Adipocyte (in vitro differentiated cells): ENCODE measurements around the gene ZNF319.

Source experiments
- DNase-seq: peaks from one replicate; pipeline ENCODE4 v3.0.0-alpha.2; 2015; ENCODE audit warnings: low read depth
- H3K27me3 ChIP-seq: replicated peaks from 2 replicates; pipeline ENCODE4 v1.7.0; 2013; ENCODE audit warnings: mild to moderate bottlenecking, low read length, moderate library complexity; ENCODE audit not compliant: control insufficient read depth, insufficient read depth
- H3K36me3 ChIP-seq: 2 replicates; pipeline ENCODE4 v1.7.0; 2013; ENCODE audit warnings: low read length, mild to moderate bottlenecking, moderate library complexity; ENCODE audit not compliant: control insufficient read depth, insufficient read depth, severe bottlenecking
- H3K4me1 ChIP-seq: 2 replicates; pipeline ENCODE4 v1.7.0; 2013; ENCODE audit warnings: mild to moderate bottlenecking, low read length, moderate library complexity; ENCODE audit not compliant: control insufficient read depth, insufficient read depth
- H3K4me3 ChIP-seq: 2 replicates; pipeline ENCODE4 v1.7.0; 2013; ENCODE audit warnings: mild to moderate bottlenecking, low read length, moderate library complexity
- H3K9ac ChIP-seq: 2 replicates; pipeline ENCODE4 v1.7.0; 2013; ENCODE audit warnings: mild to moderate bottlenecking, low read length, moderate library complexity
- H3K9me3 ChIP-seq: 2 replicates; pipeline ENCODE4 v1.7.0; 2013; ENCODE audit warnings: mild to moderate bottlenecking, low read length, moderate library complexity; ENCODE audit not compliant: control insufficient read depth

ZNF319 gene

DNA sequence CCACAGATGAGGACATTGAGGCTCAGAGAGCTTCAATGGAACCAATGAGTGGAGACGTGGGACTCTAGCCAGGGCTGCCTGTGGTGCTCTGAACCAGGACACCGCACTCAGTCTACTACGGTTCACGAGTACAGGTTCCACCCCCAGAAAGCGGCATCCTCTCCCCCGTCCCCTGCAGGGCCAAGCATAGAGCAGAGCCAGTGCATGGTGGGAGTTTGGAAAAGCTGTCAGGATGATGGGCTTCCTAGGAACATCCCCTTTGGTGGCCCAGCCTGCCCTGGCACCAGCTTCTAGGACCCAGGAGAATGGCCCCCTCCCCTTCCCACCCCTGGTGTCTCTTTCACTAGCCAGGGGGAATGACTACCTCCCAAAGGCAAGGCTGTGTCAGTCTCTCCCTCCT is 8.4 kb downstream of the ZNF319 start:
- no peak for DNase-seq
- Histone ChIP-seq H3K36me3 (peaks cover 17% of the 10 kb centered on the region), H3K27me3 (peaks cover 20% of the 10 kb centered on the region), H3K9ac (no peak overlapping the region), H3K4me1 (no peaks in the 10 kb centered on the region), H3K4me3 (no peak overlapping the region), H3K9me3 (no peaks in the 10 kb centered on the region)

DNA sequence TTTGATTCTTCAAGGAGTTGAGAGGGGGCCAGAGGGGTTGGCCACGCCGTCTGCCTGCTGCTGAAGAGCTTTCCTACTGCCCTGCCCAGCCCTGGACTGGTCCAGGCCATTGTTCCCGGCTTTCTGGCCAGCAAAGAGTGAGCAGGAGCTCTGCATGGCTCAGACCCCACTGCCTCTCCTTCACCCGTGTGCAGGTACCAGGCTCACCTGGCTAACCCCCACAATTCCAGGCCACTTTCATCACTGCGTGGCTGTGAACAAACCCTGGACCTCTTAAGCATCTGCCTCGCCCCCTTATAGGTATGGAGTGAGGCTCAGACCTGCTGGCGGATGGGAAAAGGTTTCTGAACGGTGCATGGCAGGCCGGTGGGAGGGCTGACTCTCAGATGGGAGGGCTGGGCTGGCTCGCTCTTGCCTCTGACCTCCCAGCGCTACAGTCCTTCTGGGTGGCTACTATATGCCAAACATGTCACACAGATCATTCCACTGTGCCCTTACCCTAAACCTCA is 8.9 kb downstream of the ZNF319 start:
- Histone ChIP-seq H3K4me1 (no peaks in the 10 kb centered on the region), H3K9me3 (no peaks in the 10 kb centered on the region), H3K9ac (no peak overlapping the region), H3K36me3 (peaks cover 12% of the 10 kb centered on the region), H3K27me3 (peaks cover 24% of the 10 kb centered on the region), H3K4me3 (no peak overlapping the region)
- no peak for DNase-seq

DNA sequence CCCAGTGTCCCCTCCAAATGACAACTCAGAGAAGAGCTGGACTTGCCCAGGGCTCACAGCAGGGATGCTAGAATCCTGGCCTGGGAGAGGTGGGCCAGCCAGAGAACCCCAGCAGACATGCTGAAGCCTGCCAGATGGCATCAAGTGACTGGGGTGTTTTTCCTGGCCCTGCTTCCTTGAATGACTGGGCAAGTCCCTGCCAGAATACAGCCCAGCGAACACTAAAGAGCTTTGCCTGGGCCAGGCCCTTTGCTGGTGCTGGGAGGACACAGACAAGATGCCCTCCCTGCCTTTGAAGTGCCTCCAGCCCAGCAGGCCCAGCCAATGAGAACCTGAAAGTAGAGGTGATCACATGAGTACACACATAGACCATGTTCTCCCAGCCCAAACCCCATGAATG is 11.5 kb downstream of the ZNF319 start:
- Histone ChIP-seq H3K4me3 (no peak overlapping the region), H3K4me1 (no peaks in the 10 kb centered on the region), H3K27me3 (peaks cover 44% of the 10 kb centered on the region), H3K9me3 (no peaks in the 10 kb centered on the region), H3K9ac (no peak overlapping the region), H3K36me3 (peaks cover 2% of the 10 kb centered on the region)
- no peak for DNase-seq

DNA sequence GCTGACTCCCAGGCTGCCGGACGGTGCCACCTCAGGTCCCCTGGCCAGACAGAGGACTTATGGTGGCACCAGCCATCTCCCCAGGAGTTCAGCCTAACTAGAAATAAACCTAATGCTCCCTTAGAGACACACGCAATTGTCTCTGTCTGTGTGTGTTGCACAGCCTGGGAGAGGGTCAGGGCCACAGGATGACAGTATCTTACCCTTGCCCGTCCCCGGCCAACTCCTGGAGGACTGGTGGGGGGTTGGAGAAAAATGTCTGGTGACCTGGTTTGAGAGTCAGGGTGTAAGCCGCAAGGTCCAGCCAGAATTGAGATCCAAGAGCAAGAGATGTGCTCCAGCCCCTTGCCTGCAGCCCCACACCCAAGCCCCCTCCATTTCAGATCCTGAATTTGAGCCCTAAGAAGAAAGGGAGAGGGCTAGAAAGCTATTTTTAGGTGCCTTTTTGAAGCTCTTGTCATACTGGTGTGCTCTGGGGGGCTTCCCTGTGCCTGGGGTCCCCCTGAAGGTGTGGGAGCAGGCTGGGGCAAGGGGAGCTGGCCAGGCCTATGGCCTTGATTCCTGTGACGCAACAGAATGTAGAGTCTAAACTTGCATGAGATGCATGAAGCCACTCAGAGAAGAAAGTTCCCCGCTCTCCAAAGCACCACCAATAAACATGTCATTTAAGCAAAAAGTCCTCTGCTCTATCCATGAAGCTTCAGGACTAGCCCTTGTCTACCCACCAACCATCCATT is 12.9 kb downstream of the ZNF319 start:
- DNase-seq: no peak
- Histone ChIP-seq H3K9me3 (no peaks in the 10 kb centered on the region), H3K4me1 (no peaks in the 10 kb centered on the region), H3K4me3 (no peak overlapping the region), H3K9ac (no peak overlapping the region), H3K36me3 (no peaks in the 10 kb centered on the region), H3K27me3 (peaks cover 47% of the 10 kb centered on the region)

GRCh38 chr16:57986196-57986595 is 14.3 kb downstream of the ZNF319 start:
- no peaks in the 10 kb centered on the region for H3K36me3 ChIP-seq
- H3K4me3 ChIP-seq: no peak overlapping the region
- H3K27me3 ChIP-seq: peaks cover 57% of the 10 kb centered on the region
- no peak overlapping the region for H3K9ac ChIP-seq
- no peaks in the 10 kb centered on the region for H3K4me1 ChIP-seq
- no peaks in the 10 kb centered on the region for H3K9me3 ChIP-seq
- DNase-seq: no peak

GRCh38 chr16:57985204-57986181 is 15.0 kb downstream of the ZNF319 start:
- DNase-seq: peak; percentile 12
- Histone ChIP-seq H3K4me3 (no peak overlapping the region), H3K27me3 (peaks cover 54% of the 10 kb centered on the region), H3K9me3 (no peaks in the 10 kb centered on the region), H3K36me3 (no peaks in the 10 kb centered on the region), H3K9ac (no peak overlapping the region), H3K4me1 (no peaks in the 10 kb centered on the region)

DNA sequence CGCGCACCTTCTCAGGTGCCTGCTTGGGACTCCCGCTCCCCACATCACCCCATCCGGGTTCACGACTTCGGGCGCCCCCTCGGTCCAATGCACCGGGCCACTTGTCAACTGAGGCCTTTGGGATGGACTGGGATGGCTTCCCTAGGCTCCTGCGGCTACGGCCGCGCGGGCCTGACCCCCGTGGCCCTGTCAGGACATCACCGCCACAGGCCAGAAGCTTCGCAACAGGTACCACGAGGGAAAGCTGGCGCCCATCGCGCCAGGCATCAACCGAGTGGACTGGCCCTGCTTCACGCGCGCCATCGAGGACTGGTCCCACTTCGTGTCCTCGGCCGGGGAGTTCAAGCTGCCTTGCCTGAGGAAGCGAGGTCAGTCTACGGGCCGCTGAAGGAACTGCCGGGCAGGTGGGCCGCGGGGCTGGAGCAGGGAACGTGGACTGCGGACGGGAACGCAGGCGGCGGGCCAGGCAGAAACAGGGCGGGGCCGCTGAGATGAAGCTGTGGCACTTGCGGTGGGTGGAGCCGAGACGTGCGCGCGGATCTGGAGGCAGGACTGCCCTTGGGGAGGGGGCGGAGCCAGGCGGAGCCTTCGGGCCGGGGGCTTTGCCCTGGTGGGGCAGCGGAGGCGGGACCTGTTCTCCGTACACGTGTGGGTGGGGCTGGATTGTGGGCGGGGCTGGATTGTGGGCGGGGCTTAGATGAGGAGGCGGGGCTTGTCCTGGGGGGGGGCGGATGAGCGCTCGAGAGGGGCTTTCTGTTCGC is 15.8 kb downstream of the ZNF319 start:
- Histone ChIP-seq H3K27me3 (peaks cover 54% of the 10 kb centered on the region), H3K9me3 (no peaks in the 10 kb centered on the region), H3K36me3 (no peaks in the 10 kb centered on the region), H3K4me1 (no peaks in the 10 kb centered on the region), H3K4me3 (peak overlapping the region; percentile 50), H3K9ac (no peak overlapping the region)
- peak; percentile 66 for DNase-seq

DNA sequence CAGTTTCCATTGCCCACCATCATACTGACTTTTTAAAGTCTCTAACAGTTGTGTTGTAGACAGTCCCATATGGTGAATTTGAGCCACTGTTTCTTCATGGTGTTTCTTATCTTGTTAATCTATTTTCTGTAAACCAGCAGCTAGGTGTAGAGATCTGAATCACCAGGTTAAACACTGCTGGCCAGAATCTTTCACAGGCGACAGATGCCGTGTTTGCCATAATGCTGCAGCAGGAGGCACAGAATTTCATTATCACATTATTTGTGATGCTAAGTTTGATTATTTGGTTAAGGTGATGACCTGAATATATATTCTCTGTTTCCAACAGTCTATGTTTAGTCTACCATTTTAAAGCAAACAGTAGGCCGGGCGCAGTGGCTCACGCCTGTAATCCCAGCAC is 18.1 kb downstream of the ZNF319 start:
- no peak overlapping the region for H3K9ac ChIP-seq
- H3K4me1 ChIP-seq: no peaks in the 10 kb centered on the region
- no peak for DNase-seq
- no peaks in the 10 kb centered on the region for H3K9me3 ChIP-seq
- no peaks in the 10 kb centered on the region for H3K36me3 ChIP-seq
- H3K27me3 ChIP-seq: peaks cover 60% of the 10 kb centered on the region
- H3K4me3 ChIP-seq: no peak overlapping the region

GRCh38 chr16:57981636-57982035 is 18.8 kb downstream of the ZNF319 start:
- no peaks in the 10 kb centered on the region for H3K36me3 ChIP-seq
- no peaks in the 10 kb centered on the region for H3K9me3 ChIP-seq
- peaks cover 57% of the 10 kb centered on the region for H3K27me3 ChIP-seq
- H3K9ac ChIP-seq: no peak overlapping the region
- H3K4me3 ChIP-seq: no peak overlapping the region
- no peaks in the 10 kb centered on the region for H3K4me1 ChIP-seq
- DNase-seq: no peak

DNA sequence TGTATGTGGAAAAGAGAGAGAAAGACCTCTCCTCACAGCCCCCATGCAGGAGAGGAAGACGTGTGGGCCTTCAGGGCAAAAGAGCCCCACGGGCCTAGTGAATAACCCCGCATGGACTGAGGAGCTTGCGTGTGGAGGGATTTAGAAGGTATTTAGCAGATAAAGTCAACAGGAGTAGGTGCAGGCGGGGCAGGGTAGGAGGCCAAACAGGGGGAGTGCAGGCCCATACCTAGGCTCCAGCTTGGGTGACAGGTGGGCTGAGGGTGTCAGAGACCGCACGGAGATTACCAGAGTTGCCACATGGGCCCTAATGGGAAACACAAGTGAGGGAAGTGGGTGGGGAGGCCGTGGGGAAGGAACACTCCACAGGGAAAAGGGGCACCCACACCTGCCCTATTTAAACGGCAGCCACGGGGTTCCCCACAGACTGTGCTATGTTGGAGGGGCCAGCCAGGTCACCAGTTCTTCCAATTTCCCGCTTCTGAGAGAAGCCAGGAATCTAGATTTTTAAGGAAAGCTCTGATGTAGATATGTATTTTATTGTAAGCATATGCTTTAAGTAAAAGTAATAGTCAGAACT is 21.4 kb downstream of the ZNF319 start:
- no peak for DNase-seq
- Histone ChIP-seq H3K36me3 (no peaks in the 10 kb centered on the region), H3K9ac (no peak overlapping the region), H3K9me3 (no peaks in the 10 kb centered on the region), H3K27me3 (peaks cover 58% of the 10 kb centered on the region), H3K4me3 (no peak overlapping the region), H3K4me1 (no peaks in the 10 kb centered on the region)
